Fibroblast of peridontal ligament (primary cell): ENCODE data around the gene CHST1.
A peak's percentile ranks its signal among the peaks of the same experiment; 100 is the strongest.

Source experiments
- DNase-seq: peaks from one replicate; pipeline ENCODE4 v3.0.0-alpha.2; 2010; ENCODE audit errors: extremely low read depth

CHST1 gene

GRCh38 chr11:45646275-45646927 lies 19.0 kb downstream of the CHST1 start:
- peak; percentile 4 for DNase-seq

DNA sequence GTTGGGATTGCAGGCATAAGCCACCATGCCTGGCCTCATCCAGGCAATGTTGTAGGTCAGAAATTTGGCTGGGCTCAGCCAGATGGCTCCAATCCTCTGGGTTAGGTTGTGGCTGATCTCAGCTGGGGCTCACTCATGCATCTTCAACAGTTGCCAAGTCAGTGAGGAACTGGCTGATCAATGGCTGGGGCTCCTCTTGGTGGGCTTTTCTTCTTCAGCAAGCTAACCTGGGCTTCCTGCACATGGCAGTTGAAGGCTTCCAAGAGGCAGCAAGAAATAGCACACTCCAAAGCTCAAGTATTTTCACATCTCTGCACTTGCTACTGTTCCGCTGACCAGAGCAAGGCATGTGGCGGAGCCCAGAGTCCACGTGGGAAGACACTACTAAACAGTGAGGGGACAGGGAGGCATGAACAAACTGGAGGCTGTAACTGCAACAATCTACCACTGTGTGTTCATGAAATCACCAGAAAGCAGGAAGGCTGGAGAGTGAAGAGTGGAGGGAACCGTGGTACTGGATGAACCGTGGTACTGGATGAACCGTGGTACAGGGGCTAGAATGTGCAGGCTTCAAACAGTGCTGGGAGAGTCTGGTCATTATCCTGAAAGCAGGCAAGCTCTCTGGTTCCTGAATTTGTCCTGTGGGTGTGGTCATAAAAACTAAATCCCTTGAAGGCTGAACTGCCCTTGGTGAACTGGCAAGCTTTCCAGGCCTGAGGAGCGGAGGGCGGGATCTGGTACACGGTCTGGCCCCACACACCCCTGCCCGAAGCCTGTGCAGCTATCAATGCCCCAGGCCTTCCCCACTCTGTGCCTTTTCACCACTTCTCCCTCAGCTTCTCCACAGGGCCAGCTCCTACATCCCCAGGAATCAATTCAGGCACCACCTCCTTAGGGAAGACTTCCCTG lies 20.2 kb downstream of the CHST1 start:
- no peak for DNase-seq

- DNase-seq, result no peak
Measured at GRCh38 chr11:45643598-45644260, 21.7 kb downstream of the CHST1 start.

- DNase-seq, result no peak
Measured at GRCh38 chr11:45641961-45642360, 23.5 kb downstream of the CHST1 start.

GRCh38 chr11:45638051-45638450 lies 27.4 kb downstream of the CHST1 start:
- DNase-seq, result no peak

- no peak for DNase-seq
Measured at GRCh38 chr11:45635907-45636306, 29.5 kb downstream of the CHST1 start.

DNA sequence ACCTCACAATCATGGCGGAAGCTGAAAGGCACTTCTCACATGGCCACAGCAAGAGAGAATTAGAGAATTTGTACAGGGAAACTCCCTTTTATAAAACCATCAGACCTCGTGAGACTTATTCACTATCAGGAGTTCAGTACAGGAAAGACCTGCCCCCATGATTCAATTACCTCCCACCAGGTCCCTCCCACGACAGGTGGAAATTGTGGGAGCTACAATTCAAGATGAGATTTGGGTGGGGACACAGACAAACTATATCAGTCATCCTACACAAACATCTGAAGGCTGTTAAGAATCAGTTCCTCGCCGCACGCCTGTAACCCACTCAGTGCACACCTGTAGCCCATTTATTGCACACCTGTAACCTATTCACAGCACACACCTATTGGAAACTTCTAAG lies 39.8 kb downstream of the CHST1 start:
- no peak for DNase-seq

GRCh38 chr11:45624095-45624494 lies 41.3 kb downstream of the CHST1 start:
- DNase-seq, result no peak

GRCh38 chr11:45622861-45623260 lies 42.6 kb downstream of the CHST1 start:
- DNase-seq, result no peak

DNA sequence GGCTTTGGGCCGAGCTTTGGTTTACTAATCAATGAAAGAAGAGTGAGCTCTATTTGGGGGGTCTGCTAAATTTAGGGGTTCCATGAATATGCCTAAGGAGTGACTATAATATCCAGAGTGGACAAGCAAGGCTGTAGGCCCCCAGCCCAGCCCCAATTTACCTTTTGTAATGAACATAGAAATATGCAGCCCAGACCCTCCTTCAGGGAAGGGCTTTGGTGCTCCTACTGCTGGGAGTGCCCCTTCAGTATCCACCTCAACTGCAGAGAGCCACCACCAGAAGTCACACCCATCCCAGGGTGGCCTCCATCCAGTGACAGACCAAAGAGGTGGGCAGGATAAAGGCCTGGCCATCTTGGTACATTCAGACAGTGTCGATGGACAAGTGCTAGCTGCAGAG lies 43.1 kb downstream of the CHST1 start:
- DNase-seq, result no peak

- DNase-seq, result no peak
Measured at GRCh38 chr11:45621588-45621987, 43.8 kb downstream of the CHST1 start.

GRCh38 chr11:45620243-45620642 lies 45.2 kb downstream of the CHST1 start:
- no peak for DNase-seq

GRCh38 chr11:45618897-45619296 lies 46.5 kb downstream of the CHST1 start:
- no peak for DNase-seq

- DNase-seq, result no peak
Measured at GRCh38 chr11:45617871-45618601, 47.4 kb downstream of the CHST1 start.

DNA sequence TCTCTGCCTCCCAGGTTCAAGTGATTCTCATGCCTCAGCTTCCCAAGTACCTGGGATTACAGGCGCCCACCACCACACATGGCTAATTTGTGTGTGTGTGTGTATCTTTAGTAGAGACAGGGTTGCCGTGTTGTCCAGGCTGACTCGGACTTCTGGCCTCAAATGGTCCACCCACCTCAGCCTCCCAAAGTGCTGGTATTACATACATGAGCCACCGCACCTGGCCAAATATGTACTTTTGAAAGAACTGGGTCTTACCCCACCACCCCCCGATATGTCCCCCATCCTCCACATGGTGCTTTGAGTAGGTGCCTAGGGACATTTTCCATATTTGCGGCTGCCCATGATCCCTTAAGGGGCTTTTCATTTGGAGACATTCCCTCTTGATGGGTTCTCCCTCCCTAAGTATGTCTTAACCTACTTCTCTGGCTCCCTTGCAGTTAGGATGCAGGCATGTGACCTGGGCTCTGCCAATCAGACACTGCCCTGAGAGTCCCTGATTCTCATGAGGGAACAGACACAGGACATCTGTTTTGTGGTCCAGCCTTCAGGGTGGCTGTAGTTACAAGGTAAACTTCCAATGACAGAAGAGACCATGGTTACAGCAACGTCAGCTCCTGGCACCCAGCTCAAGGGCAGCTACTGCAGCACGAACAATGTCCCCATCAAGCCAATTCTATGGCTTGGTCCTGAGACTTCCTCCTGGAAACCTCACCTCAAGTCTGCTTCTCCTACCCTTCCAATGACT lies 48.4 kb downstream of the CHST1 start:
- no peak for DNase-seq

DNA sequence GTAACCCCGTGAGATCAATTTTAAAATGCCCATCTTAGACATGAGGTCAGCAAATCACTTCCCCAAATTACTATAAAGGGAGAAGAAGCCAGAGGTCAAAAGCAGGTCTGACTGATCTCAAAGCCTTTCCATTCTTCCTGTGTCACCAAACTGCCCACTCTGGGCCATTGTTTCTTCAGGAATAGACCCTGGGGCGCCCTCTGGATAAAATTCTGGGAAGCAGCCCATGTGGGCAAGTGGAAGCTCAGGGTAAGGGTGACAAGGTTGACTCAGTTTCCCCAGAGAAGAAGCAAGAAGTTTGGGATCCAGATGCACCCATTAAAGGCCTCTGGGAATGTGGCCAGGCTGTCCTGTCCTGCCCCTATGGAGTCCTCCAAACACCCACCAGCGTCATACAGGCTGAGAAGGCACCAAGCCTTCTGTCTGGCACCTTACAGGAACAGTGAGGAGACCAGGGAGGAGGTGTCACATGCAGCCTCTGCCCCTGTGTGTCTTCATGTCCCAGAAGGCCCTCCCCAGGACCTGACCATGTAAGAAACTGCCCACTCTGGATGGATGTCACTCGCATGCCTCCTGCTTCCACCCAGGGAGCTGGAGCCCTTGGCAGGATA lies 50.1 kb downstream of the CHST1 start:
- DNase-seq, result no peak

DNA sequence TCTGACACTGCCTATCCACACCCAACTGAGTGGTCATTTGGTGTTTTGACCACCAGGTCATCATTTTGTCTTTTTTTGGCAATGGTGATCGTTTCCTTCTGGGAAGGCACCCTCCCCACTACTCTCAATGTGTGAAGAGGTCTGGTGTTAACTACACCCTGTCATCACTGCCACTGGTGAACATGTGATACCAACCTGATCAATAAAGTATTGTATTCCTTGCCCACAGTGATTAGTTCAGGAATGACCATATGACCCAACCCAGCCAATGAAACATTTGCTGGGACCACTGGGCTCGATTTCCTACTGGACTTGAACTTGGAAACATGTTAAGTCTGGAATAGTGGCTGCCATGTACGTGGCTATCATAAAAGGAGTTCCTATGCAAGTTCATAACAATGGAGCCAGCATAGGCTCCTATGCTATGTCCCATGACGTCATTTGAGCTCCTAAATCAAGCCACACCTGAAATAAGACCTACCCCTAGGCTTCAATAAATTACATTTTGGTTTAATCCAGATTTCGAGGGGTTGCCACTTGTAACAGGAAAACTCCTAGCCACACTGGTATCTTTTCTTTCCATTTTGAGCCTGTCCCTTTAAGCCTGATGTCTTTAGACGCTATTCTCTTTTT lies 51.1 kb downstream of the CHST1 start:
- DNase-seq, result no peak

GRCh38 chr11:45610627-45611026 lies 54.8 kb downstream of the CHST1 start:
- DNase-seq, result no peak

GRCh38 chr11:45609902-45610301 lies 55.5 kb downstream of the CHST1 start:
- no peak for DNase-seq

GRCh38 chr11:45609337-45609736 lies 56.1 kb downstream of the CHST1 start:
- DNase-seq, result no peak
